Measurements from ENCODE around the gene CDKAL1. TPM values are rescaled to one million over a fixed set of nuclear protein-coding genes. Genes with fewer than 3 reads are reported as not detected.

CDKAL1 gene
- total RNA-seq, 1 experiment from 2014 or later, result 13.8 TPM

- BruUV-seq (replicated peaks), result no TSS peak
- Histone ChIP-seq H3K36me3 (ENCODE audit: low read depth, low read length) (no peaks in the 10 kb centered on the region), H3K9me2 (replicated peaks; ENCODE audit: low read length) (no peaks in the 10 kb centered on the region), H3K9me3 (ENCODE audit: low read length) (no peaks in the 10 kb centered on the region), H4K20me1 (ENCODE audit: low read length) (no peaks in the 10 kb centered on the region), H3K9ac (ENCODE audit: low read length) (peak overlapping the region; percentile 47), H3K4me3 (ENCODE audit: low read length) (no peak overlapping the region), H3F3A (ENCODE audit: low read length, unreplicated experiment) (no peaks in the 10 kb centered on the region), H3K4me1 (ENCODE audit: insufficient read depth, low read length) (peaks cover 45% of the 10 kb centered on the region), H3K27ac (ENCODE audit: low read length) (peak overlapping the region; percentile 88), H3K27me3 (ENCODE audit: low read length) (no peaks in the 10 kb centered on the region), H3K79me2 (ENCODE audit: low read length) (no peaks in the 10 kb centered on the region), H2AFZ (ENCODE audit: low read length) (no peak overlapping the region), H3K4me2 (ENCODE audit: low read length) (peak overlapping the region; percentile 67)
- ATAC-seq, result no peak
- DNase-seq, result peak; percentile 65
- intact Hi-C loops (cut with micrococcal nuclease), result loop anchor here (1.0 to 5.0 kb wide), 4 partner anchors 47 to 714 kb away; no protein-coding TSS in a partner anchor
- TF ChIP-seq EZH2 (IDR thresholded peaks at IDR 0.05; ENCODE audit: low read length, unreplicated experiment), result no peak
- peak; percentile 75 for TF ChIP-seq CTCF (conservative IDR thresholded peaks at IDR 0.05; ENCODE audit: low read depth, low read length)
- TF ChIP-seq EZH2phosphoT487 (IDR thresholded peaks at IDR 0.05; ENCODE audit: borderline replicate concordance, low read length), result no peak
- CTCF ChIA-PET, result interaction anchor here (1.0 to 2.6 kb wide), 2 partner anchors 147 to 713 kb away, joined by 3 to 7 read pairs; no protein-coding TSS in a partner anchor
- POLR2A ChIA-PET (ENCODE audit: unreplicated experiment), result interaction anchor here (0.8 to 1.5 kb wide), 2 partner anchors 311 to 713 kb away, joined by 4 to 5 read pairs; no protein-coding TSS in a partner anchor
Observed at GRCh38 chr6:20875369-20875963, 341.2 kb downstream of the CDKAL1 start.

GRCh38 chr6:20876036-20876435 lies 341.8 kb downstream of the CDKAL1 start:
- no peaks in the 10 kb centered on the region for H3F3A ChIP-seq (ENCODE audit: low read length, unreplicated experiment)
- H3K36me3 ChIP-seq (ENCODE audit: low read depth, low read length), result no peaks in the 10 kb centered on the region
- ATAC-seq, result no peak
- H3K9me2 ChIP-seq (replicated peaks; ENCODE audit: low read length), result no peaks in the 10 kb centered on the region
- H3K4me1 ChIP-seq (ENCODE audit: insufficient read depth, low read length), result peaks cover 45% of the 10 kb centered on the region
- H3K4me3 ChIP-seq (ENCODE audit: low read length), result no peak overlapping the region
- H3K9ac ChIP-seq (ENCODE audit: low read length), result peak overlapping the region; percentile 47
- H3K4me2 ChIP-seq (ENCODE audit: low read length), result peak overlapping the region; percentile 67
- H4K20me1 ChIP-seq (ENCODE audit: low read length), result no peaks in the 10 kb centered on the region
- DNase-seq, result peak; percentile 13
- TF ChIP-seq EZH2 (IDR thresholded peaks at IDR 0.05; ENCODE audit: low read length, unreplicated experiment) (no peak), CTCF (conservative IDR thresholded peaks at IDR 0.05; ENCODE audit: low read depth, low read length) (no peak), EZH2phosphoT487 (IDR thresholded peaks at IDR 0.05; ENCODE audit: borderline replicate concordance, low read length) (no peak)
- H3K27me3 ChIP-seq (ENCODE audit: low read length), result no peaks in the 10 kb centered on the region
- ChIA-PET CTCF (interaction anchor here (1.0 to 2.6 kb wide), 2 partner anchors 147 to 713 kb away, joined by 3 to 7 read pairs; no protein-coding TSS in a partner anchor), POLR2A (ENCODE audit: unreplicated experiment) (interaction anchor here (1.5 kb wide), 1 partner anchor 712 kb away, joined by 4 read pairs; no protein-coding TSS in a partner anchor)
- H3K9me3 ChIP-seq (ENCODE audit: low read length), result no peaks in the 10 kb centered on the region
- peak overlapping the region; percentile 88 for H3K27ac ChIP-seq (ENCODE audit: low read length)
- BruUV-seq (replicated peaks), result no TSS peak
- intact Hi-C loops (cut with micrococcal nuclease), result loop anchor here (1.0 to 5.0 kb wide), 5 partner anchors 46 to 451 kb away; no protein-coding TSS in a partner anchor
- H3K79me2 ChIP-seq (ENCODE audit: low read length), result no peaks in the 10 kb centered on the region
- no peak overlapping the region for H2AFZ ChIP-seq (ENCODE audit: low read length)

- Histone ChIP-seq H3K4me2 (ENCODE audit: low read length) (peak overlapping the region; percentile 67), H3F3A (ENCODE audit: low read length, unreplicated experiment) (no peaks in the 10 kb centered on the region), H3K9me2 (replicated peaks; ENCODE audit: low read length) (no peaks in the 10 kb centered on the region), H3K27ac (ENCODE audit: low read length) (peak overlapping the region; percentile 88), H3K4me1 (ENCODE audit: insufficient read depth, low read length) (peaks cover 45% of the 10 kb centered on the region), H3K9me3 (ENCODE audit: low read length) (no peaks in the 10 kb centered on the region), H3K79me2 (ENCODE audit: low read length) (no peaks in the 10 kb centered on the region), H3K4me3 (ENCODE audit: low read length) (no peak overlapping the region), H3K27me3 (ENCODE audit: low read length) (no peaks in the 10 kb centered on the region), H2AFZ (ENCODE audit: low read length) (no peak overlapping the region), H3K36me3 (ENCODE audit: low read depth, low read length) (no peaks in the 10 kb centered on the region), H3K9ac (ENCODE audit: low read length) (peak overlapping the region; percentile 47), H4K20me1 (ENCODE audit: low read length) (no peaks in the 10 kb centered on the region)
- intact Hi-C loops (cut with micrococcal nuclease), result loop anchor here (1.0 to 5.0 kb wide), 5 partner anchors 46 to 451 kb away; no protein-coding TSS in a partner anchor
- DNase-seq (no peak), ATAC-seq (no peak)
- TF ChIP-seq EZH2phosphoT487 (IDR thresholded peaks at IDR 0.05; ENCODE audit: borderline replicate concordance, low read length) (no peak), CTCF (conservative IDR thresholded peaks at IDR 0.05; ENCODE audit: low read depth, low read length) (no peak), EZH2 (IDR thresholded peaks at IDR 0.05; ENCODE audit: low read length, unreplicated experiment) (no peak)
- POLR2A ChIA-PET (ENCODE audit: unreplicated experiment), result interaction anchor here (0.5 to 1.5 kb wide), 3 partner anchors 64 to 712 kb away, joined by 3 to 5 read pairs (median 4); no protein-coding TSS in a partner anchor
- CTCF ChIA-PET, result interaction anchor here (2.6 kb wide), 1 partner anchor 712 kb away, joined by 7 read pairs; no protein-coding TSS in a partner anchor
- no TSS peak for BruUV-seq (replicated peaks)
Observed at GRCh38 chr6:20876561-20876960, 342.3 kb downstream of the CDKAL1 start.
